ENCODE data around the gene STEAP3.

The STEAP3 gene

DNA sequence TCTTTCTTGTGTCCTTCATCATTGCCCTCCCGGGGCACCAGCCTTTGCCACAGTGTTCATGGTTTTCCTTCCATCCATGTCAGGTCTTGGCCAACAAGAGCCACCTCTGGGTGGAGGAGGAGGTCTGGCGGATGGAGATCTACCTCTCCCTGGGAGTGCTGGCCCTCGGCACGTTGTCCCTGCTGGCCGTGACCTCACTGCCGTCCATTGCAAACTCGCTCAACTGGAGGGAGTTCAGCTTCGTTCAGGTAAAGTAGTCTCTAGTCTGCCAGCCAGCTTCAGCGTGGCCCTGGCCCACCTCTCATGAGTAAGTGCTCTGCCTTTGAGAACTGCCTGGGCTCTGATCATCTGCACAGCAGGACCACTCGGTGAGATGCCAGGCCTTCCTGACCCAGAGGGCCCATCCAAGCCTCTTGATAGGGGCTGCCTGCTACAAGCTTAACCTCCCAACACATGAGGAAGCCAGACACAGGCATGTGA is 31.0 kb downstream of the STEAP3 start:
- in situ Hi-C loops (cut with HindIII; ENCODE audit: low pct_unique_long_range_greater_than_20kb, low sequenced_read_pairs): no loop called here
- TF ChIP-seq JUND (IDR thresholded peaks at IDR 0.05; ENCODE audit: low read depth): no peak
- no peak for DNase-seq (ENCODE audit: low read depth in 1 of 2, low spot score in 1 of 2)

DNA sequence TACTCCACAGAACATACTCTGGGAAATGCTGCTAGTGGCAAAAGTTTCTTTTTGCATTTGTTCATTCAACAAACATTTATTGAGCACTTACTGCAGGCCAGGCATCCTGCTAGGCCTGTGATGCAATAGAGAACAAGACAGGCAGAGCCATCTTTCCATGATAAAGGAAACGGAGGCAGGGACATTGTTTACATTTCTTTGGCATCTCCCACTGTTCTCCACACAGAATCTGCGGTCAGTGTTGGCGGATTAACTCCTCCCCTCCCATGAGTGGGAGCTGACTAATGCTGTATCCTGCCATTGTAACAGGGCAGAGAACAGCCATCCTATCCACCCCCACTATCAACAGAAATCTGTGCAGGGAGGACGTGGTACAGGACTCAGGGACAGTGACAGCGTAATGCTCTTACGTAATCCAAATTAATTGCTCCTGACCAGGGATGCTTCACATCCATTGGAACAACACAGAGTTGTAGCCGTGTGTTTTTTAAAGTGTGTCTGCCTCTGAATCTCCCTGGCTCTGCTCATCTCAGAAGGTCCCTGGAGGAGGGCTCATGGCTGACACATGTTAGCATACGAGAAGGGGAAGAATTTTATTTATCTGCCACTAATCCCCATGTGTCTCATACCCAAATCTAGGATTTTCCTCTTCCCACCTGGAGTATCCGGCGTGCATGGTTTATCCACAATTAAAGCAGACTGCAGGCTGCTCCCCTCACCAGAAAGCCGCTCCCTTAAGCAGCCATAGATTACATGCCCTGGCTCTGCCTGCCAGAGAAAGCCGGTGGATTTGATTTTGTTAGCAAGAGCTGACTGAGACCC is 32.3 kb downstream of the STEAP3 start:
- no peak for TF ChIP-seq JUND (IDR thresholded peaks at IDR 0.05; ENCODE audit: low read depth)
- no peak for DNase-seq (ENCODE audit: low read depth in 1 of 2, low spot score in 1 of 2)
- in situ Hi-C loops (cut with HindIII; ENCODE audit: low pct_unique_long_range_greater_than_20kb, low sequenced_read_pairs): no loop called here

DNA sequence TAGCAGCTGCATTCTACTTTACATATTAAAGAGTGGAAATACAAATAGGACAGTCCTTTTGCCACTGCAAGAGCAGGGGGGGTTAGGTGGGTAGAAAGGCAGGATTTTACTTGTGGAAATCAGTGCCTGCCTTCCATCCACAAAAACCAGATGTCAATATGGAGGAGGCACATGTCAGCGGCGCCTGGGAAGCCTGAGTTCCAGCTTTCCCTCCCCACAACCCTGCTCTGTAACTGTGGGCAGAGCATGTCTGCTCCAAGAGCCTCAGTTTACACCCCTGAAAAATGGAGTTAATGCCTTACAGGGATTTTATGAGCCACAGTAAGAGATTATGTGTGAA is 32.9 kb downstream of the STEAP3 start:
- no peak for DNase-seq (ENCODE audit: low read depth in 1 of 2, low spot score in 1 of 2)
- no peak for TF ChIP-seq JUND (IDR thresholded peaks at IDR 0.05; ENCODE audit: low read depth)
- in situ Hi-C loops (cut with HindIII; ENCODE audit: low pct_unique_long_range_greater_than_20kb, low sequenced_read_pairs): no loop called here

DNA sequence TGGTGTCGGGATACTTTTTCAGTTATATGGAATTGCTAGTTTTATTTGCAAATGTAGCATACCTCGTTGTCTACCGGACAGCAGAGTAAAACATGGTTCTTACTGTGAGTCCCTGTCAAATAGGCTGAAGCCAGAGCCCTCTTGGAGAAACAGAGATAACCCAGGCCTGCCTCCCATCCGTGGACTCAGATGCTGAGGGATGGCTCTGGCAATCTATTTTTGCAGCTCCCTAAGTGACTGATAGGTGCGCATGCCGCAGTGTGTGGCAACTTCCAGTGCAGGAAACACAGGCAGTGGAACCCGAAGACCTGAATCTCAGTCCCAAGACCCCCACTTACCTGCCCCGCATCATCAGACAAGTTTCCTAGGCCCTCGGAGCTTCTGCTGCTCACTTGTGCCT is 33.6 kb downstream of the STEAP3 start:
- in situ Hi-C loops (cut with HindIII; ENCODE audit: low pct_unique_long_range_greater_than_20kb, low sequenced_read_pairs): no loop called here
- TF ChIP-seq JUND (IDR thresholded peaks at IDR 0.05; ENCODE audit: low read depth): no peak

DNA sequence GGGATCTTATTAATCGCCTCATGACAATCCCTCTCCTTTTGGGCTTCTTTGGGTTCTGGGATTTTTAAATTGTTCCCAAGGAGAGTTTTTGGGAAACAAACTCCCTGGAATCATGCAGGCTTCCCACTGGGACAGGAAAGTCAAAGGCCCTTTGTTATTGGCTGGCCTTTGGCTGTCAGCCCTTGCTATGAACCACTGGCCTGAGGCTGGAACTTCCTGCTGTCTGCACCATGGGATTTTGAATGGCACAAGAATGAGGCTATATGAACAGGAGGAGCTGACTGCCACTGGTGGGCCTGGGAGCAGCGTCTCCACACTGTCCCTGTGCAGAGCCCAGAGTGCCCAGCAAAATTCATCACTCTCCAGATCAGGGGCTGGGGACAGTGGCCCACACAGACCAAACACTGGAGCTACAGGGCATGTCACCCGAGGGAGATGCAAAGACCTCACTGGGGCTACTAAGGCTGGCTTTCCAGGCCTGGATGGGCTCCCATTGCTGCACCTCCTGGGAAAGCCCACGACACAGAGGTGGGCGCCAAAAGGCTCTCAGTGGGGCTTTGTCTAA is 35.7 kb downstream of the STEAP3 start:
- DNase-seq (ENCODE audit: low read depth in 1 of 2, low spot score in 1 of 2): no peak
- no peak for TF ChIP-seq JUND (IDR thresholded peaks at IDR 0.05; ENCODE audit: low read depth)
- in situ Hi-C loops (cut with HindIII; ENCODE audit: low pct_unique_long_range_greater_than_20kb, low sequenced_read_pairs): no loop called here

More for the DNA sequence above, 33.6 kb downstream of the STEAP3 start:
- DNase-seq (ENCODE audit: low read depth in 1 of 2, low spot score in 1 of 2): no peak

DNA sequence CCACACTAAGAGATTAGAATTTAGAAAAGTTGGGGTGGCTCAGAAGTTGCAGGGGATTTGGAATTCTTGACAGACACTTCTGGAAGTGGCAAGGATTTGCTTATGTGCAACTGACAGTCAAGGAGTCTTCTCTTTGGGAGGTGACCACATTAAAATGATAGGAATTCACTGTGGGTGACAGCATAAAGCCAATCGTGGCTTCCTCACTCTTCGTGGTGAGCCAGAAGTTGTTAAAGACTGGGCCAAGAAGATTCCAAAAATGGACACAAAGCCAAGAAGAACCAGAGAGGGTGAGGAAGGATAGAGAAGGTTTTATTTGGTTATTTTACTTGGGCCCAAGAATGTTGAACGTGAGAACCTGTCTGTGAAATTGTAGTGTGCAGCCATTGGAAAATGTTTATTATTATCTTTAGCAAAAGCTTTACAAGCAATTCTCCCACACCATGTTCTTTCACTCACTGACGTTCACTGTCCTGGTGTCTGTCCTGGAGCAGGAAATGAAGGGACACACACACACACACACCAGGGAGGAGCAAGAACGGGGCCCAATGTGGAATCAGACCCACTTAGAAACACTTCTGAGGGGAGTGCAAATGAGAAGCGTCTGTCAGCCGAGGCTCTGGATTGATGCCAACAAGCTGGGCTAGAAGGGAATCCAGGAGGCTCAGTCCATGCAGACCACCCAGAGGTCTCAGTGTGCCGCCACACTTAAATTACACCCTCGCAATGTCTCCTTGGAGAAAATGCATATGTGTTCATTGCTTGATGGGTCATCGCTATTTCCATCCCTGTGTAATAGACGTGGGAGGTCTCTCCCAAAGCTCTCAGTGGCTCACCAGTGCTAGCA is 37.2 kb downstream of the STEAP3 start:
- no peak for TF ChIP-seq JUND (IDR thresholded peaks at IDR 0.05; ENCODE audit: low read depth)
- in situ Hi-C loops (cut with HindIII; ENCODE audit: low pct_unique_long_range_greater_than_20kb, low sequenced_read_pairs): no loop called here
- no peak for DNase-seq (ENCODE audit: low read depth in 1 of 2, low spot score in 1 of 2)

DNA sequence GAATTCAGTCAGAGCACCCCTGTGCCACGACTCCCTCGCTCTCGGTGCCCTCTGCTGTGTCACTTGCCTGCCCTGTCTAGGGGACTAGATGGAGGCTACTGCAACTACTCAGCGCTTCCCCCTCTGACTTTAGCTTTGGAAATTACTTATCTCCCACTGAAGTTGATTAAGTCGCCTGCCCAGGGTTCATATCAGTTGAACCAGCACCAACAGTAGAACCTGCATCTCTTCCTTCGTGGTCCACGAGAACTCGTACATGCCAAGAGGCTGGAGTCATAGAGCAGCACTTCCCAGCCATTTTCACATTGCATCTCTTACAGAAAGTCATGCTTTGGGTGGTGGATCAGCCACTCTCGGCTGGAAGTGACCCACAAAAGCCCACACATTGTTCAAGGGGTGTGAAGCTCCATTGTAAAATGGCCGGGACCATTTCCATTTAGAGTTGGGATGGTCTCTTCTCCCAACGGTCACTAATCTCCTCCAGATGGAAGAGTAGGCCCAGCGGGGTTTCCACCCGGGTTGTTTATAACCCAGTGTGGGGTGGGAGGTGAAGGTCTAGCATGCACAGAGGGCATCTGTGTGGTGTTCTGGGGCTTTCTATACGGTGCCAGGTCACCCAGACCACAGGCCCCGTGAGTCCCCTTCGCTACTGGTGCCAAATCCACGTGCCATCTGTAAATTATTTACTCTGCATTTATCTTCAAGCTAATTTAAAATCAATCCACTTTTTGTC is 38.0 kb downstream of the STEAP3 start:
- TF ChIP-seq JUND (IDR thresholded peaks at IDR 0.05; ENCODE audit: low read depth): no peak
- no peak for DNase-seq (ENCODE audit: low read depth in 1 of 2, low spot score in 1 of 2)
- in situ Hi-C loops (cut with HindIII; ENCODE audit: low pct_unique_long_range_greater_than_20kb, low sequenced_read_pairs): no loop called here

DNA sequence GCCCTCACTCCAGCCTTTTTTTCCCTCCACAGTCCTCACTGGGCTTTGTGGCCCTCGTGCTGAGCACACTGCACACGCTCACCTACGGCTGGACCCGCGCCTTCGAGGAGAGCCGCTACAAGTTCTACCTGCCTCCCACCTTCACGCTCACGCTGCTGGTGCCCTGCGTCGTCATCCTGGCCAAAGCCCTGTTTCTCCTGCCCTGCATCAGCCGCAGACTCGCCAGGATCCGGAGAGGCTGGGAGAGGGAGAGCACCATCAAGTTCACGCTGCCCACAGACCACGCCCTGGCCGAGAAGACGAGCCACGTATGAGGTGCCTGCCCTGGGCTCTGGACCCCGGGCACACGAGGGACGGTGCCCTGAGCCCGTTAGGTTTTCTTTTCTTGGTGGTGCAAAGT is 39.4 kb downstream of the STEAP3 start:
- TF ChIP-seq JUND (IDR thresholded peaks at IDR 0.05; ENCODE audit: low read depth): no peak
- in situ Hi-C loops (cut with HindIII; ENCODE audit: low pct_unique_long_range_greater_than_20kb, low sequenced_read_pairs): no loop called here
- no peak for DNase-seq (ENCODE audit: low read depth in 1 of 2, low spot score in 1 of 2)

DNA sequence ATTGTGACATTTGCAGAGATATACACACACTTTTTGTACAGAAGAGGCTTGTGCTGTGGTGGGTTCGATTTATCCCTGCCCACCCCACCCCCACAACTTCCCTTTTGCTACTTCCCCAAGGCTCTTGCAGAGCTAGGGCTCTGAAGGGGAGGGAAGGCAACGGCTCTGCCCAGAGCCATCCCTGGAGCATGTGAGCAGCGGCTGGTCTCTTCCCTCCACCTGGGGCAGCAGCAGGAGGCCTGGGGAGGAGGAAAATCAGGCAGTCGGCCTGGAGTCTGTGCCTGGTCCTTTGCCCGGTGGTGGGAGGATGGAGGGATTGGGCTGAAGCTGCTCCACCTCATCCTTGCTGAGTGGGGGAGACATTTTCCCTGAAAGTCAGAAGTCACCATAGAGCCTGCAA is 40.0 kb downstream of the STEAP3 start:
- no peak for DNase-seq (ENCODE audit: low read depth in 1 of 2, low spot score in 1 of 2)
- TF ChIP-seq JUND (IDR thresholded peaks at IDR 0.05; ENCODE audit: low read depth): no peak
- in situ Hi-C loops (cut with HindIII; ENCODE audit: low pct_unique_long_range_greater_than_20kb, low sequenced_read_pairs): no loop called here

DNA sequence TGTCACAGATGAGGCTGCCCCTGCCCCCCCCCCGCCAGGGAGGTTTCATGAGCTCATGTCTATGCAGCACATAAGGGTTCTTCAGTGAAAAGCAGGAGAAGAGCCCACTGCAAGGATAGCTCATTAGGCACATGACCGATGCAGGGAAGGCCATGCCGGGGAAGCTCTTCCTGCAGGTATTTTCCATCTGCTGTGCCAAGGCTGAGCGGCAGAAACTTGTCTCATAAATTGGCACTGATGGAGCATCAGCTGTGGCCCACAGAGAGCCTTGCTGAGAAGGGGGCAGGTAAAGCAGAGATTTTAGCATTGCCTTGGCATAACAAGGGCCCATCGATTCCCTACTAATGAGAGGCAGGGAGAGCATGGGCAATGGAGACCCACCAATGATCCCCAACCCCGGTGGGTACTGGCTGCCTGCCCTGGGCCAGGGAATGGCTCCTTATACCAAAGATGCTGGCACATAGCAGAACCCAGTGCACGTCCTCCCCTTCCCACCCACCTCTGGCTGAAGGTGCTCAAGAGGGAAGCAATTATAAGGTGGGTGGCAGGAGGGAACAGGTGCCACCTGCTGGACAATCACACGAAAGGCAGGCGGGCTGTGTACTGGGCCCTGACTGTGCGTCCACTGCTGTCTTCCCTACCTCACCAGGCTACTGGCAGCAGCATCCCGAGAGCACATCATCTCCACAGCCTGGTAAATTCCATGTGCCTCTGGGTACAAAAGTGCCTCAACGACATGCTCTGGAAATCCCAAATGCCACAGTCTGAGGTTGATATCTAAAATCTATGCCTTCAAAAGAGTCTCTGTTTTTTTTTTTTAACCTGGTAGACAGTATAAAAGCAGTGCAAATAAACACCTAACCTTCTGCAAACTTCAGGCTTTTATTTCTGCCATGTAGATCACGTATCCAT is 41.4 kb downstream of the STEAP3 start:
- in situ Hi-C loops (cut with HindIII; ENCODE audit: low pct_unique_long_range_greater_than_20kb, low sequenced_read_pairs): no loop called here
- peak; percentile 62 to 64 for DNase-seq (ENCODE audit: low read depth in 1 of 2, low spot score in 1 of 2)
- TF ChIP-seq JUND (IDR thresholded peaks at IDR 0.05; ENCODE audit: low read depth): no peak

DNA sequence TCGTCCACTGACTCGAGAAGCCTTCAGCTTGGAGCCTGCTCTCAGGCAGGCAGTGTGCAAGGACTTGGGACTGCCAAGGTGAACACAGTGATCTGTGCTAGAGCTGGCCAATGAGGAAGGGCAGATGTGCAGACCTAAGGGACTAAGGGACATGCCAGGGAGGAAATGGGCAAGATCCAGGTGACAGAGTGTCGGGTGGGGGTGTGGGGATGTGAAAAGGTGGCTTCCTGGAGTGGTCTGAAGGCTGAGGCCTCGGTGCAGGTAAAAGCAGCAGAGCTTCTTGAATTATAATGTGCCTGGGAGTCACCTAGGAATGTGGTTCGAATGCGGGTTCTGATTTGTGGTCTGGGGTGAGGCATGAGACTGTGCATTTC is 42.0 kb downstream of the STEAP3 start:
- no peak for TF ChIP-seq JUND (IDR thresholded peaks at IDR 0.05; ENCODE audit: low read depth)
- no peak for DNase-seq (ENCODE audit: low read depth in 1 of 2, low spot score in 1 of 2)
- in situ Hi-C loops (cut with HindIII; ENCODE audit: low pct_unique_long_range_greater_than_20kb, low sequenced_read_pairs): no loop called here
